NT2/D1 (cell line): ENCODE data around the gene SCMH1.

Experiments used
- DNase-seq: peaks from one replicate; pipeline ENCODE4 v3.0.0-alpha.2; 2011; ENCODE audit warnings: low read depth, low spot score
- H3K27me3 ChIP-seq: 2 replicates; pipeline ENCODE4 v1.6.0; 2011; ENCODE audit warnings: mild to moderate bottlenecking; ENCODE audit not compliant: insufficient read length, insufficient read depth
- H3K36me3 ChIP-seq: 2 replicates; pipeline ENCODE4 v1.6.1; 2011; ENCODE audit warnings: mild to moderate bottlenecking, low read length, mixed read lengths; ENCODE audit not compliant: insufficient read depth, insufficient read length
- H3K4me1 ChIP-seq: 2 replicates; pipeline ENCODE4 v1.5.1; 2011; ENCODE audit not compliant: insufficient read depth, insufficient read length
- H3K4me3 ChIP-seq: 2 replicates; pipeline ENCODE4 v1.5.1; 2011; ENCODE audit warnings: low read depth; ENCODE audit not compliant: insufficient read length
- H3K9ac ChIP-seq: 2 replicates; pipeline ENCODE4 v1.6.0; 2011; ENCODE audit warnings: low read depth; ENCODE audit not compliant: insufficient read length
- H3K9me3 ChIP-seq: 2 replicates; pipeline ENCODE4 v1.5.1; 2011; ENCODE audit warnings: mild to moderate bottlenecking, low read length; ENCODE audit not compliant: insufficient read depth
- SUZ12 ChIP-seq: IDR thresholded peaks from 2 replicates; pipeline ENCODE4 v1.6.1; 2011; ENCODE audit not compliant: insufficient read length, insufficient read depth; ENCODE audit errors: extremely low read depth
- YY1 ChIP-seq: IDR thresholded peaks from 2 replicates; pipeline ENCODE4 v1.6.1; 2011; ENCODE audit not compliant: insufficient read length, insufficient read depth
- ZNF274 ChIP-seq: IDR thresholded peaks from 2 replicates; pipeline ENCODE4 v1.6.1; 2011; ENCODE audit warnings: mild to moderate bottlenecking, low read depth, low read length

SCMH1 gene

GRCh38 chr1:41014871-41015270, 227.2 kb downstream of the SCMH1 start:
- TF ChIP-seq YY1 (no peak), SUZ12 (no peak), ZNF274 (no peak)
- Histone ChIP-seq H3K9me3 (no peaks in the 10 kb centered on the region), H3K27me3 (no peaks in the 10 kb centered on the region), H3K4me3 (no peak overlapping the region), H3K9ac (no peak overlapping the region), H3K4me1 (peaks cover 13% of the 10 kb centered on the region), H3K36me3 (peaks cover 96% of the 10 kb centered on the region)
- DNase-seq = no peak

- Histone ChIP-seq H3K27me3 (no peaks in the 10 kb centered on the region), H3K9me3 (no peaks in the 10 kb centered on the region), H3K36me3 (peaks cover 97% of the 10 kb centered on the region), H3K9ac (no peak overlapping the region), H3K4me1 (peaks cover 12% of the 10 kb centered on the region), H3K4me3 (no peak overlapping the region)
- no peak for DNase-seq
- TF ChIP-seq ZNF274 (no peak), SUZ12 (no peak), YY1 (no peak)
These were observed 228.3 kb downstream of the SCMH1 start for GRCh38 chr1:41013796-41014195.

GRCh38 chr1:41013024-41013423, 229.1 kb downstream of the SCMH1 start:
- Histone ChIP-seq H3K36me3 (peaks cover 99% of the 10 kb centered on the region), H3K4me3 (no peak overlapping the region), H3K9me3 (no peaks in the 10 kb centered on the region), H3K27me3 (no peaks in the 10 kb centered on the region), H3K9ac (no peak overlapping the region), H3K4me1 (peaks cover 12% of the 10 kb centered on the region)
- DNase-seq = no peak
- TF ChIP-seq ZNF274 (no peak), SUZ12 (no peak), YY1 (no peak)

GRCh38 chr1:41010345-41010744, 231.8 kb downstream of the SCMH1 start:
- H3K36me3 ChIP-seq = peaks cover 100% of the 10 kb centered on the region
- H3K9me3 ChIP-seq = no peaks in the 10 kb centered on the region
- DNase-seq = no peak
- no peak overlapping the region for H3K4me3 ChIP-seq
- H3K9ac ChIP-seq = no peak overlapping the region
- TF ChIP-seq ZNF274 (no peak), YY1 (no peak), SUZ12 (no peak)
- no peaks in the 10 kb centered on the region for H3K27me3 ChIP-seq
- H3K4me1 ChIP-seq = peaks cover 10% of the 10 kb centered on the region

DNA sequence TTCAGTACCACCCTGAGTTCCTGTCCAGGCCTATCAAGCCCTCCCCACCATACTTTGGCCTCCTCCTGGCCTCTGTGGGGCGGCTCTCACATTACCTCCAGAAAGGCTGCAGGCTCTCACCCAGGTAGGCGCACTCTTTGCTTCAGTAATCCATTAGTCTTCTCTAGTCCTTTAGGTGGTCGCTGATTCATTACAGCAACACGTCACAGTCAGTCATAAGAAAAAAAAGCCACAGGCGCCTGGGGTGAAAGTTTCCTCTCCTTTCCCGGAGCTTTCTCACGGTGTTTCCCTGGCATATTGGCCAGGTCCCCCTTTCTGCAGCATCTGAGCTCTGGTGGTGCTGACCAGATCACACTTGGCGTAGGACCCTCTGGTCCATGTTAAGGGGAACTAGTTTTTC, 232.6 kb downstream of the SCMH1 start:
- peaks cover 100% of the 10 kb centered on the region for H3K36me3 ChIP-seq
- no peaks in the 10 kb centered on the region for H3K9me3 ChIP-seq
- no peak for DNase-seq
- H3K9ac ChIP-seq = no peak overlapping the region
- H3K27me3 ChIP-seq = no peaks in the 10 kb centered on the region
- H3K4me1 ChIP-seq = peaks cover 8% of the 10 kb centered on the region
- TF ChIP-seq ZNF274 = no peak
- no peak for TF ChIP-seq SUZ12
- TF ChIP-seq YY1 = no peak
- H3K4me3 ChIP-seq = no peak overlapping the region

- Histone ChIP-seq H3K9ac (no peak overlapping the region), H3K9me3 (no peaks in the 10 kb centered on the region), H3K4me3 (no peak overlapping the region), H3K27me3 (no peaks in the 10 kb centered on the region), H3K4me1 (no peaks in the 10 kb centered on the region), H3K36me3 (peaks cover 100% of the 10 kb centered on the region)
- no peak for DNase-seq
- no peak for TF ChIP-seq SUZ12
- TF ChIP-seq ZNF274 = no peak
- TF ChIP-seq YY1 = no peak
These were observed 234.9 kb downstream of the SCMH1 start for GRCh38 chr1:41006942-41007865.

- Histone ChIP-seq H3K9ac (no peak overlapping the region), H3K9me3 (no peaks in the 10 kb centered on the region), H3K4me1 (no peaks in the 10 kb centered on the region), H3K36me3 (peaks cover 100% of the 10 kb centered on the region), H3K4me3 (no peak overlapping the region), H3K27me3 (no peaks in the 10 kb centered on the region)
- DNase-seq = no peak
- TF ChIP-seq SUZ12 (no peak), ZNF274 (no peak), YY1 (no peak)
These were observed 236.2 kb downstream of the SCMH1 start for GRCh38 chr1:41005876-41006275.
